ENCODE results near the gene FCN1. TPM values are rescaled to one million over a fixed set of nuclear protein-coding genes. Genes with fewer than 3 reads are reported as not detected.

FCN1 gene
- polyA plus RNA-seq, 1 of the 3 experiments (the other 2 are of a cell fraction): not detected

GRCh38 chr9:134868751-134869553, 48.8 kb downstream of the FCN1 start:
- H3K79me2 ChIP-seq (ENCODE audit: insufficient read depth): no peaks in the 10 kb centered on the region
- H3K9me2 ChIP-seq: no peaks in the 10 kb centered on the region
- DNase-seq: no peak
- no peak overlapping the region for H2AFZ ChIP-seq (ENCODE audit: low read depth)
- no peaks in the 10 kb centered on the region for H3K4me1 ChIP-seq (ENCODE audit: control insufficient read depth in 1 of 2, insufficient read depth in 2 of 2, low read depth in 1 of 2, low read length in 1 of 2)
- ChIA-PET POLR2A (no interaction called here), CTCF (interaction anchor here (0.6 kb wide), 1 partner anchor 421 kb away, joined by 3 read pairs; no protein-coding TSS in a partner anchor)
- H3F3A ChIP-seq (replicated peaks; ENCODE audit: insufficient read depth): no peaks in the 10 kb centered on the region
- H3K9me3 ChIP-seq: no peaks in the 10 kb centered on the region
- no peak overlapping the region for H3K9ac ChIP-seq
- H3K4me2 ChIP-seq: no peak overlapping the region
- no peak overlapping the region for H3K4me3 ChIP-seq (ENCODE audit: low read depth in 2 of 2, low read length in 1 of 2)
- H3K27me3 ChIP-seq (ENCODE audit: insufficient read depth): no peaks in the 10 kb centered on the region
- no peak overlapping the region for H3K27ac ChIP-seq (ENCODE audit: low read depth in 2 of 2, low read length in 1 of 2)
- TF ChIP-seq NFIC (IDR thresholded peaks at IDR 0.05; ENCODE audit: borderline replicate concordance) (no peak), PBX3 (IDR thresholded peaks at IDR 0.05) (no peak), CTCF (IDR thresholded peaks at IDR 0.05) (no peak), CHD2 (IDR thresholded peaks at IDR 0.05; ENCODE audit: low read length, partially characterized antibody) (no peak), MXI1 (IDR thresholded peaks at IDR 0.05; ENCODE audit: low read depth, low read length) (no peak), TCF12 (IDR thresholded peaks at IDR 0.05) (no peak), EZH2phosphoT487 (IDR thresholded peaks at IDR 0.05; ENCODE audit: borderline replicate concordance, low read depth) (no peak), FOXJ3 (CRISPR knock-in tag; IDR thresholded peaks at IDR 0.05) (no peak), FOSL2 (IDR thresholded peaks at IDR 0.05; ENCODE audit: borderline replicate concordance, low read depth) (no peak), GABPA (IDR thresholded peaks at IDR 0.05; ENCODE audit: low read depth) (no peak), USF1 (IDR thresholded peaks at IDR 0.05; ENCODE audit: borderline replicate concordance, low read depth) (no peak)
- WGBS (ENCODE audit: low lambda C conversion rate): 61% methylated on average over 20 of the region's 25 CpGs
- H3K36me3 ChIP-seq (replicated peaks in 1 of 2; ENCODE audit: control insufficient read depth in 1 of 2, insufficient read depth in 2 of 2, low read length in 1 of 2): no peaks in the 10 kb centered on the region
- no peaks in the 10 kb centered on the region for H4K20me1 ChIP-seq (ENCODE audit: insufficient read depth)

GRCh38 chr9:134867917-134868750, 49.6 kb downstream of the FCN1 start:
- H3K9me2 ChIP-seq: no peaks in the 10 kb centered on the region
- H3K4me3 ChIP-seq (ENCODE audit: low read depth in 2 of 2, low read length in 1 of 2): no peak overlapping the region
- no peak for DNase-seq
- no peaks in the 10 kb centered on the region for H3K36me3 ChIP-seq (replicated peaks in 1 of 2; ENCODE audit: control insufficient read depth in 1 of 2, insufficient read depth in 2 of 2, low read length in 1 of 2)
- no peaks in the 10 kb centered on the region for H3K4me1 ChIP-seq (ENCODE audit: control insufficient read depth in 1 of 2, insufficient read depth in 2 of 2, low read depth in 1 of 2, low read length in 1 of 2)
- H4K20me1 ChIP-seq (ENCODE audit: insufficient read depth): no peaks in the 10 kb centered on the region
- H3K9me3 ChIP-seq: no peaks in the 10 kb centered on the region
- no peak for TF ChIP-seq ZBTB33 (IDR thresholded peaks at IDR 0.05; ENCODE audit: borderline replicate concordance, low read depth)
- TF ChIP-seq MEF2A (IDR thresholded peaks at IDR 0.05; ENCODE audit: borderline replicate concordance, low read depth): no peak
- H3F3A ChIP-seq (replicated peaks; ENCODE audit: insufficient read depth): no peaks in the 10 kb centered on the region
- H3K4me2 ChIP-seq: no peak overlapping the region
- H3K27me3 ChIP-seq (ENCODE audit: insufficient read depth): no peaks in the 10 kb centered on the region
- WGBS (ENCODE audit: low lambda C conversion rate): 56% methylated on average over 21 of the region's 22 CpGs
- POLR2A ChIA-PET: no interaction called here
- CTCF ChIA-PET: no interaction called here
- H3K9ac ChIP-seq: no peak overlapping the region
- no peaks in the 10 kb centered on the region for H3K79me2 ChIP-seq (ENCODE audit: insufficient read depth)
- H2AFZ ChIP-seq (ENCODE audit: low read depth): no peak overlapping the region
- no peak overlapping the region for H3K27ac ChIP-seq (ENCODE audit: low read depth in 2 of 2, low read length in 1 of 2)

Measured in SK-N-SH (cell line).